ENCODE measurements around the gene CXorf58.
A peak's percentile ranks its signal among the peaks of the same experiment; 100 is the strongest.
"Not testable (repeated sequence)": the region's sequence is repeated elsewhere in the genome, so short reads cannot be mapped to it uniquely, and the experiment has no call there.

CXorf58 gene, protein sequence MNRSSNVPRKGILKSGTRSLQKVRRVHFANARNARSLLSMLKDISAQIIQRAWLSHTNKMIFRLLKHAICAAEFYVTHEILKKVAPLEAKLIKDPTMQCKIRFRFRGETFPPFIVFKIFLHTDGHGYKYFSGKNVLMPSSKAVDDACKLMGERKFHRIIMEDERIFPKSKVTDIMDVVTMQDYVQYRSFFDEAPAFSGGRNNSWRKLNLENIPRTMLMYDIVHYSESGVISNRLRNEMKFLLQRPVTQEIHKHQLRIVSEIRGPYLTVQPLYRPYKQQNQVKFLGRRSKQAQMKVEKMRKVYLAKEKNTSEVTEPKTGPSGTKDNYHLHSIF

DNA sequence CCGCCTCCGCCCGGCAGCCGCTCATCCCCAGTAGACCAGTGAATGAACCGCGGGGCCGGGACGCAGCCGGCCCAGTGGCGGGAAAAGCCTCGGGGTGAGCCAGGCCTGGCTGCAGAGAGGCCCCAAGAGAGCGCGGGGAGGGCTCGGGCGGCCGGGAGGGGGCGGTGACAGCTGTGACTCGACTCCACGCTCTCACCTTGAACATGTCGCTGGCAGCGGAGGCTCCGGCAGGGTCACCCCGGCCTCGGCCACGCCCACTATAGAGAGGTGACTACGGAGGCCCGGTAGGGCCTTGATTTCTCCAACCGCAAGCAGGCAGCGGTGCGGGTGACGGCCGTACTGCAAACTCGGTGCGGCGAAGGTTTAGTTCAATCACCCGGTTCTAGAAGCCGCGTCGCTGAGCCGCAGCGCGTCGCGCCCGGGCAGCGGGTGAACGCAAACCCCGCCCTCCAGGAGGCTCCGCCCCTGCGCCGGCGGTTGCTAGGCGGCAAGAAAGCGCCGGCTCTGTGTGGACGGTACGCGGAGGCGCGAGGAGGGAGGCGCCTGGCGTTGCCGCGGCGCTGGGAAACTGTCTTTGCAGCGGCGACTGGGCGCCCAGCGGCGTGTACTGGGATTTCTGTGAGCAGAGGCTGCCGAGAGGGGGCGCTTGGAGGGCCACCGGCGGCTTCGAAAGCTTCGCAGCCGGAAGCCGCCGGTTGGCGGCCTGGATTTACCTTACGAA lies at the start of gene CXorf58, which contains the start of gene APOO:
Gene CXorf58, plus strand, starts transcription at position 509 of the 721 bp plus-strand sequence. CDS start 2,297 bp downstream, outside the sequence.
Gene APOO, minus strand, starts transcription at position 441 of the 721 bp plus-strand sequence. Its CDS starts 236 bp downstream, at position 205.
- peak; percentile 89 for DNase-seq

GRCh38 chrX:23859238-23859637 lies 48.6 kb upstream of the CXorf58 start:
- DNase-seq = not testable (repeated sequence)

- DNase-seq = no peak
These were observed 46.5 kb upstream of the CXorf58 start for GRCh38 chrX:23861215-23861896.

GRCh38 chrX:23861952-23862351 lies 45.9 kb upstream of the CXorf58 start:
- DNase-seq = not testable (repeated sequence)

DNA sequence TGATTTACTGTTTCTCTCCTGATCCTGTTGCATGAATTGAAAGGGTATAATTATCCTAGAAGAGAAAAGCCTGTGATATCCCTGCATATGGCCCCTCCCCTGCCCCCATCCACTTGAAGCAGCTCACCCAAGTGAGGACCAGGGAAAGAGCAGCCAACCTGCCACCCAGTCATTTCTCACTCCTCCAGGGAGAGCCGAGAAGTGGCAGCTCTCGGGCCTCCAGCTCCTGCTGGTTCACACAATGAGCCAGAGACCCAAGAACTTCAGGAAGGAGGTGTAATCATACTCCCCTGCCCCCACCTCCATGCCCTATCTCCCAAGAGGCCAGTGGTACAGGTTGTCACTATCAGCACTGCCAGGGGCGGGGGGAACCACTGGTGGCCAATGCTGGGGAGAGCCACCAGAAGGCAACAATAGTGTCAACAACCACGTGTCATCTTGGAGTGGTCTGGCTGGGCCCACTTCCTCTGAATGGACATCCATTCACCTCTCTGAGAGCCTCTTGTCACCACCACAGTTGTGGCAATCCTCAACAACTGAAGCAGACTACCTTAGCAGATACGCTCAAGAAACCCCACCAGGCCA lies 43.0 kb upstream of the CXorf58 start:
- no peak for DNase-seq

- DNase-seq = no peak
These were observed 37.8 kb upstream of the CXorf58 start for GRCh38 chrX:23870041-23870440.

DNA sequence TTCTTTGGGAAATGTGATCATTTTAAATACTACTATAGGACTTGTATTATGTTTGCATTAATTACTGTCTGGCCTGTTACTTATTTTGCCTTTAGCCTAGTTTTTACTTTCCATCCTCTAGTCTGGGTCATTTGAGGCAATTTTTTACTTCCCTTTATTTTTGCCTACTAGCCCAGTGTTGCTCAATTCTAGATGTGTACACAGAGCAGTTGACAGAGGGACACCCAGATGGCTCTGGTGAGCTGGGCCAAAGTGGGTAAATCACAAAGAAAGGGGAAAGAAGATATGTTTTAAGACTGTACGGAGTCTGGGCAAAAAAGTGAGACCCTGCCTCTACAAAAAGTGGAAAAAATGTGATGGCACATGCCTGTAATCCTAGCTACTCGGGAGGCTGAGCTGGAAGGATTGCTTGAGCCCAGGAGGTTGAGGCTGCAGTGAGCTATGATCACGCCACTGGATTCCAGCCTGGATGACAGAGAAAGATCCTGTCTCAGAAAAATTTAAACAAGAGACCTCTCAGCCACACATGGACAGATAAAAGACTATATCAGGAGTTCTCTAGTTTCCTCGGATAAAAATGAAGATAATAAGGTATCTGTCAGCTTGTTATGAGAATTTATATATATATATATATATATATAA lies 35.8 kb upstream of the CXorf58 start:
- peak; percentile 88 for DNase-seq

GRCh38 chrX:23879380-23880090 lies 28.3 kb upstream of the CXorf58 start:
- DNase-seq = no peak

GRCh38 chrX:23883737-23884354 lies 24.0 kb upstream of the CXorf58 start:
- peak; percentile 8 for DNase-seq

- DNase-seq = peak; percentile 53
These were observed 23.3 kb upstream of the CXorf58 start for GRCh38 chrX:23884427-23885024.

- DNase-seq = no peak
These were observed 22.0 kb upstream of the CXorf58 start for GRCh38 chrX:23885803-23886202.

DNA sequence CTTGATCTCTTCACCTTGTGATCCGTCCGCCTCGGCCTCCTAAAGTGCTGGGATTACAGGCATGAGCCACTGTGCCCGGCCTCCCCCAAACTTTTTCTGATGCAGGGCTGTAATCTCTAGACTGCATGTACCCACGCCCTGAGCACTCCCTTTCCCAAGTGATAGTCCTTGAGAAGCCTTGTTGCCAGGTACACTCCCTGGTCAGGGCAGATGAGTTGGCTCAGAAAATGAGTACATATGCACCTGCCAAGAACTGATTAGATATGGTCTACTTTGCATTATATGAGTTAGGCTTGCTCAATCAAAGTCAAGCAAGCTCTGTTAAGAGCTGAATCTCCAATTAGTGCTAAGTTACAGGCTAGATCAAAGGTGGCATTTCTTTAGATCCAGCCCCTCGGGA lies 20.4 kb upstream of the CXorf58 start:
- no peak for DNase-seq

DNA sequence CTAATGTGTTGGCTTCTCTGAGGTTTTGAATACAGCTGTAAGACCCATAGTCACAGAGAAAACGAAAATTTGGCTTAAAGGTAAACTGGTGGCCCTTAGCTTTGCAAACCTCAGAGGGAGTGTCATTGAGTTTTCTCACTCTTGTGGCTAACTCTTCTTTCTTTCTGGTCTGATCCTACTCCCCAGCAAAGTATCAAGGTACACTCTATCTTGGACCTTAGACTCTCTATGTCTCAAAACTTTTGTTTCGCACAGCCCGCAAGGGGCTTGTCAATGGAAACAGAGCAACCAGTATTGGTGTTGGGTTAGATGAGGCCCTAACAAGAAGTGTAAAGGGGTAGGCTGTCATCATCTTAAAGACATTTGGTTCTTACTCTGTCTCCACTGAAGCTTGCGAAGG lies 19.9 kb upstream of the CXorf58 start:
- no peak for DNase-seq

- DNase-seq = no peak
These were observed 18.8 kb upstream of the CXorf58 start for GRCh38 chrX:23888887-23889501.

GRCh38 chrX:23890933-23891332 lies 16.9 kb upstream of the CXorf58 start:
- no peak for DNase-seq

DNA sequence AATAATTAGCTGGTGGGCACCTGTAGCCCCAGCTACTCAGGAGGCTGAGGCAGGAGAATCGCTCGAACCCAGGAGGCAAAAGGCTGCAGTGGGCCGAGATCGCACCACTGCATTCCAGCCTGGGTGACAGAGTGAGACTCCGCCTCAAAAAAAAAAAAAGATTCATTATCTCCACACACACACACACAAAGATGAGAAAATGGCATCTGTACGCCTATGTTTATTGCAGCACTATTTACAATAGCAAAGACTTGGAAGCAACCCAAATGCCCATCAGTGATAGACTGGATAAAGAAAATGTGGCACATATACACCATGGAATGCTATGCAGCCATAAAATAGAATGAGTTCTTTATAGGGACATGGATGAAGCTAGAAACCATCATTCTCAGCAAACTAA lies 12.8 kb upstream of the CXorf58 start:
- DNase-seq = not testable (repeated sequence)

DNA sequence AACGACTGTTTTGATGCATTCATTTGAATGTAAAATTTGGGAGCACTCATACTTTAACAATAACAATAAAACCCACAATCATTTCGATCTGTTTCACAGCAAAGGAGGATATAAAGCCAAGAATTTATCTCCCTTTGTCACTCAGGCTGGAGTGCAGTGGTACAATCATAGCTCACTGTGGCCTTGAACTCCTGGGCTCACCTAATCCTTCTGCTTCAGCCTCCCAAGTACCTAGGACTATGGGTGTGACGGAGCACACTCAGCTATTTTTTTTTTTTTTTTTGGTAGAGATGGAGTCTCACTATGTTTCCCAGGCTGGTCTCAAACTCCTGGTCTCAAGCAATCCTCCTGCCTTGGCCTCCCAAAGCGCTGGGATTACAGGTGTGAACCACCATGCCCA lies 11.3 kb upstream of the CXorf58 start:
- DNase-seq = not testable (repeated sequence)

DNA sequence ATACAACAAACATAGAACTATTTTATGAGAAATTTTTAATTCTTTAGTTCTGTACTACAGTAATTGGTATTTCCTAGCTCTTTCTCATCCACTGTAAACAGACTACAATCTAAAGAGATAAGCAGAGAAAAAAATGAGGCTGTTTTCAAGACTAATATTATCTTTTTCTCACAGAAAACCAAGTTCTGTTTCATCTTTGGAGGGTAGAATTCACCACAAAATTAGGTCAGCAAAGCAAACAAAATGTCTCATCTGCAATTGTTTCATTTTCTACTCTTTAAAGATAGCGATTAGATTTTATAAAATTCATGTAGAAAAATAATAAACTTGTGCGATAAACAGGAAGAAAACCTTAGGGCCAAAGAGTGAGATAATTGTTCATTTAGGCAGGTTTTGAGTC lies 10.8 kb upstream of the CXorf58 start:
- DNase-seq = no peak

- no peak for DNase-seq
These were observed 9.3 kb upstream of the CXorf58 start for GRCh38 chrX:23898412-23898959.

GRCh38 chrX:23900220-23900797 lies 7.5 kb upstream of the CXorf58 start:
- peak; percentile 43 for DNase-seq
